ENCODE measurements around the gene PCOLCE2. TPM values are rescaled to one million over a fixed set of nuclear protein-coding genes. Genes with fewer than 3 reads are reported as not detected.

The PCOLCE2 gene
- total RNA-seq, 4 donors from 2014 or later: 48.2 to 76.0 (median 54.6) TPM

- Histone ChIP-seq H3K36me3 (no peaks in the 10 kb centered on the region), H3K27ac (replicated peaks in 1 of 4) (no peak overlapping the region), H3K4me3 (no peak overlapping the region), H3K4me1 (peaks cover 4 to 15% (median 9%) of the 10 kb centered on the region in 4 donors), H3K9me3 (no peaks in the 10 kb centered on the region), H3K27me3 (no peaks in the 10 kb centered on the region)
- intact Hi-C loops (cut with DNase I): no loop called here
- TF ChIP-seq POLR2AphosphoS5 (IDR thresholded peaks at IDR 0.05) (no peak), EP300 (IDR thresholded peaks at IDR 0.05) (no peak), POLR2A (IDR thresholded peaks at IDR 0.05; ENCODE audit: low read depth) (no peak)
- TF ChIP-seq, protein P1, sequence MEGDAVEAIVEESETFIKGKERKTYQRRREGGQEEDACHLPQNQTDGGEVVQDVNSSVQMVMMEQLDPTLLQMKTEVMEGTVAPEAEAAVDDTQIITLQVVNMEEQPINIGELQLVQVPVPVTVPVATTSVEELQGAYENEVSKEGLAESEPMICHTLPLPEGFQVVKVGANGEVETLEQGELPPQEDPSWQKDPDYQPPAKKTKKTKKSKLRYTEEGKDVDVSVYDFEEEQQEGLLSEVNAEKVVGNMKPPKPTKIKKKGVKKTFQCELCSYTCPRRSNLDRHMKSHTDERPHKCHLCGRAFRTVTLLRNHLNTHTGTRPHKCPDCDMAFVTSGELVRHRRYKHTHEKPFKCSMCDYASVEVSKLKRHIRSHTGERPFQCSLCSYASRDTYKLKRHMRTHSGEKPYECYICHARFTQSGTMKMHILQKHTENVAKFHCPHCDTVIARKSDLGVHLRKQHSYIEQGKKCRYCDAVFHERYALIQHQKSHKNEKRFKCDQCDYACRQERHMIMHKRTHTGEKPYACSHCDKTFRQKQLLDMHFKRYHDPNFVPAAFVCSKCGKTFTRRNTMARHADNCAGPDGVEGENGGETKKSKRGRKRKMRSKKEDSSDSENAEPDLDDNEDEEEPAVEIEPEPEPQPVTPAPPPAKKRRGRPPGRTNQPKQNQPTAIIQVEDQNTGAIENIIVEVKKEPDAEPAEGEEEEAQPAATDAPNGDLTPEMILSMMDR (IDR thresholded peaks at IDR 0.05): no peak
- whole genome bisulfite sequencing: 41% methylated on average over 10 of the region's 10 CpGs
- no peak for DNase-seq (ENCODE audit: extremely low spot score)
Measured at GRCh38 chr3:142853270-142854168, 35.4 kb downstream of the PCOLCE2 start.

DNA sequence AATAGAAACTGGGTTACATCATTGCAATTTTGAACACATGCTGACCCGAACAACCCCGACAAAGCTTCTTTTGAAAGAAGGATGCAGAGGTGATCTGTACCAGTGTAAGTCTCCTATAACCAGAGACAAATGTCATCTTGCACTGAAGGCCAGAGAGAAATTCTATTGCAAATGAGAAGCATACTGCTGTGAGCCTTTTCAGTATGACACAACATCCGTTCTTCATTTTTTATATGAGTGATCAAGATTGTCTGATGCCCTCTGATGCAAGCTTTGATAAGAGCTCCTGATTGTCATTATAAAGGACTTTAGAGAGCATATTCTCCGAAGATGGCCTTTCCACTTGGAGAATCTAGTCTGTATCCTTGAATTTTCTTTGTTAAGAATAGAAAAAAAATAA lies 36.9 kb downstream of the PCOLCE2 start:
- intact Hi-C loops (cut with DNase I): no loop called here
- WGBS: 86% methylated on average over 4 of the region's 4 CpGs

DNA sequence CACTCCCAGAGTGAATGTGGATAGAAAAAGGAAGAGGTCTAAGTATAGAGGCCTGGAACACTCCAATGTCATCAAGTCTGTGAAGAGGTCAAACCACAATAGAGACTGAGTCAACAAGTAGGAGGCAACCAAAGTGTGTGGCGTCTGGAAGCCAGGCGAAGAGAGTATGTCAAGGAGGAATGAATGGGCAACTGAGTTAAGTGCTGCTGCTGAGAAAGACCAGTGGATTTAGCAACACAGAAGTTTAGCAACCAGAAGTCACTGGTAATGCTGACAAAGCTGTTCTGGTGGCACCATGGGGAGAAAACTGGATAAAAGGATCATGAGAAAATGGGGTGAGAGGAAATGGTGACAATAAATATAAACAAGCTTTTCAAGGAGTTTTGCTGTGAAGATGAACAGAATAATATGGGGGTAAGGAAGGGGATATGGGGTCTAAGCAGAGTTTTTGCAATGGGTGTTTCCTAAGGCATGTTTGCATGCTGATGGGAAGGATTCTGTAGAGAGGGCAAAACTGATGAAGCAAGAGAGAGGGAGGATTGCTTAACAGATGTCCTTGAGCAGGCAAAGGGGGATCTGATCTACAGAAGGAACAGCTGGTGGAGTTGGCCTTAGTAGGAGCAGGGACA lies 38.4 kb downstream of the PCOLCE2 start:
- no peak for DNase-seq (ENCODE audit: extremely low spot score)
- WGBS: 54% methylated on average over 2 of the region's 2 CpGs

More for the DNA sequence above, 36.9 kb downstream of the PCOLCE2 start:
- Histone ChIP-seq H3K27me3 (no peaks in the 10 kb centered on the region), H3K4me1 (peaks cover 7 to 17% (median 12%) of the 10 kb centered on the region in 4 donors), H3K4me3 (no peak overlapping the region), H3K27ac (replicated peaks in 1 of 4) (no peak overlapping the region), H3K9me3 (no peaks in the 10 kb centered on the region), H3K36me3 (peaks cover 0 to 3% (median 0%) of the 10 kb centered on the region in 4 donors)
- TF ChIP-seq POLR2A (IDR thresholded peaks at IDR 0.05; ENCODE audit: low read depth) (no peak), EP300 (IDR thresholded peaks at IDR 0.05) (no peak), POLR2AphosphoS5 (IDR thresholded peaks at IDR 0.05) (no peak)
- TF ChIP-seq, protein P1 (IDR thresholded peaks at IDR 0.05): no peak
- DNase-seq (ENCODE audit: extremely low spot score): no peak

GRCh38 chr3:142849148-142849547 lies 39.7 kb downstream of the PCOLCE2 start:
- Histone ChIP-seq H3K4me3 (no peak overlapping the region), H3K4me1 (peaks cover 10 to 17% (median 12%) of the 10 kb centered on the region in 4 donors), H3K9me3 (no peaks in the 10 kb centered on the region), H3K27me3 (no peaks in the 10 kb centered on the region), H3K27ac (replicated peaks in 1 of 4) (no peak overlapping the region), H3K36me3 (peaks cover 0 to 3% (median 0%) of the 10 kb centered on the region in 4 donors)
- TF ChIP-seq POLR2AphosphoS5 (IDR thresholded peaks at IDR 0.05) (no peak), POLR2A (IDR thresholded peaks at IDR 0.05; ENCODE audit: low read depth) (no peak), EP300 (IDR thresholded peaks at IDR 0.05) (no peak)
- TF ChIP-seq, protein P1 (IDR thresholded peaks at IDR 0.05): no peak
- 93% methylated on average over 3 of the region's 3 CpGs for WGBS
- no peak for DNase-seq (ENCODE audit: extremely low spot score)
- intact Hi-C loops (cut with DNase I): no loop called here

More for the DNA sequence above, 38.4 kb downstream of the PCOLCE2 start:
- TF ChIP-seq, protein P1 (IDR thresholded peaks at IDR 0.05): no peak
- TF ChIP-seq POLR2AphosphoS5 (IDR thresholded peaks at IDR 0.05) (peak in 1 of 2 donors; percentile 11), EP300 (IDR thresholded peaks at IDR 0.05) (no peak), POLR2A (IDR thresholded peaks at IDR 0.05; ENCODE audit: low read depth) (no peak)
- Histone ChIP-seq H3K27me3 (no peaks in the 10 kb centered on the region), H3K9me3 (no peaks in the 10 kb centered on the region), H3K4me1 (peaks cover 10 to 20% (median 13%) of the 10 kb centered on the region in 4 donors), H3K27ac (replicated peaks in 1 of 4) (no peak overlapping the region), H3K36me3 (peaks cover 0 to 3% (median 0%) of the 10 kb centered on the region in 4 donors), H3K4me3 (no peak overlapping the region)
- intact Hi-C loops (cut with DNase I): no loop called here
